Adrenal gland (tissue), 12 donors: ENCODE data around the gene OR8G1. TPM values are rescaled to one million over a fixed set of nuclear protein-coding genes. Genes with fewer than 3 reads are reported as not detected.

ENCODE experiments used
- DNase-seq, 7 donors: peaks; one replicate each; pipeline ENCODE4 v3.0.0-alpha.2; 2019 to 2020
- H3K27ac ChIP-seq, 5 donors: fragments of 200-600 bp; sonication (generic) in 4 of 5; 1 replicate in 3 of 5; 2 replicates in 2 of 5; pipeline versions ENCODE4 v1.5.1 to v1.8.0; 2016 to 2020; ENCODE audit warnings: mild to moderate bottlenecking in 1 of 5
- H3K27me3 ChIP-seq: fragments of 200-600 bp; 2 replicates; pipeline ENCODE4 v1.8.0; 2021
- H3K36me3 ChIP-seq, 2 donors: fragments of 200-600 bp; replicated peaks in 1 of 2; 1 replicate in 1 of 2; 2 replicates in 1 of 2; pipeline versions ENCODE4 v1.5.1 to v1.8.0; 2018 to 2022
- H3K4me1 ChIP-seq, 2 donors: fragments of 200-600 bp; replicated peaks in 1 of 2; 1 replicate in 1 of 2; 2 replicates in 1 of 2; pipeline versions ENCODE4 v1.5.1 to v1.8.0; 2018 to 2021
- H3K4me3 ChIP-seq, 4 donors: fragments of 200-600 bp; sonication (generic) in 3 of 4; one replicate each; pipeline ENCODE4 v1.5.1; 2016 to 2018
- H3K9me3 ChIP-seq, 3 donors: fragments of 200-600 bp; sonication (generic) in 1 of 3; replicated peaks in 1 of 3; 1 replicate in 2 of 3; 2 replicates in 1 of 3; pipeline versions ENCODE4 v1.5.1 to v1.8.0; 2016 to 2021
- CTCF ChIP-seq, 6 experiments: fragments of 450-650 bp in 4 of 6; fragments of 200-600 bp in 2 of 6; sonication (generic) in 1 of 6; IDR thresholded peaks; 1 replicate in 5 of 6; 2 replicates in 1 of 6; pipeline versions ENCODE4 v1.5.1 to v1.8.0; 2016 to 2021; ENCODE audit warnings: antibody characterized with exemption in 6 of 6, mild to moderate bottlenecking in 2 of 6, moderate library complexity in 1 of 6
- POLR2A ChIP-seq, 2 donors: fragments of 450-650 bp; IDR thresholded peaks; one replicate each; pipeline ENCODE4 v1.6.1; 2017; ENCODE audit warnings: antibody characterized with exemption in 2 of 2, mild to moderate bottlenecking in 2 of 2, moderate library complexity in 1 of 2
- WGBS, 4 donors: extraction: QIAGEN DNeasy Blood & Tissue Kit in 2 of 4; methylation state at CpG; one replicate each; pipeline versions ENCODE4 v1.1.5 to v1.1.7; 2013 to 2017; 5-methylcytosine and 5-hydroxymethylcytosine counted together
- intact Hi-C, 2 donors: fragments of 100-400 bp; cut with DNase I; formaldehyde crosslinking; loops; one replicate each; pipeline versions ENCODE4 v1.14.1 to v1.15.0; 2022 to 2023
- polyA plus RNA-seq, 3 donors: library from polyadenylated mRNA; stranded (reverse); fragments of 200-250 nt in 2 of 3; fragments of 350-450 nt in 1 of 3; fragmentation: Illumina TruSeq in 1 of 3; extraction: RNeasy Lipid Tissue Mini Kit (QIAGEN cat#74804) in 1 of 3; gene quantifications; one replicate each; pipeline ENCODE4 v1.2.3, GENCODE V29; 2013 to 2014
- total RNA-seq, 9 donors: library from RNA; depleted of rRNA in 4 of 9; stranded (reverse); fragments of >200 nt in 4 of 9; fragments of 120-200 nt in 1 of 9; fragmentation: NEBNext Ultra II Directional in 1 of 9; extraction: Animal tissue kit (Norgen Biotek cat#: 25700) in 1 of 9; gene quantifications; one replicate each; pipeline versions ENCODE4 v1.1.0 to v1.2.4, GENCODE V29; 2013 to 2023
- donor health status: healthy with polysubstance abuse.
- donor health status: Bipolar disorder and iron deficiency.
- donor health status: DM: yes; HTN: yes; CAD: no.
- donor health status: DM: no; HTN: no; CAD: no.
- donor health status: DM: no; HTN: no; CAD: no.
- donor health status: DM: yes; HTN: yes; CAD: no.

Gene OR8G1
- total and polyA plus RNA-seq, 12 donors = not detected

DNA sequence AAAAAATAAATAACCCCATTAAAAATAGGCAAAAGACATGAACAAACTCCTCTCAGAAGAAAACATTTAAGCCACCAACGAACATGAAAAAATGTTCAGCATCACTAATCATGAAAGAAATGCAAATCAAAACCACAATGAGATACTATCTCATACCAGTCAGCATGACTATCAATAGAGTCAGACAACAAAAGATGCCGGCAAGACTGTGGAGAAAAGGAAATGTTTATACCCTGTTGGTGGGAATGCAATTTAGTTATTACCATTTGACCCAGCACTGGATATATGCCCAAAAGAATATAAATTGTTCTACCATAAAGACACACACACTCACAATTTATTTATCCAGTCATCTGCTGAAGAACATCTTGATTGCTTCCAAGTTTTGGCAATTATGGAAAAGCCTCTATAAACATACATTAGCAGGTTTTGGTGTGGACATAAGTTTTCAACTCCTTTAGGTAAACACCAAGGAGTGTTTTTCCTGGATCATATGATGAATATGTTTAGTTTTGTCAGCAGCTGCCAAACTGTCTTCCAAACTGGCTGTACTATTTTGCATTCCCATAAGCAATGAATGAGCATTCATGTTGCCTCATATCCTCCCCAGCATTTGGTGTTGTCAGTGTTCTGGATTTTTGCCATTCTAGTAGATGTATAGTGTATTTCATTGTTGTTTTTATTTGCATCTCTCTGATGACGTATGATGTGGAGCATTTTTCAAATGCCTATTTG lies 44.9 kb downstream of the OR8G1 start:
- no peak for TF ChIP-seq CTCF (IDR thresholded peaks at IDR 0.05)
- TF ChIP-seq POLR2A (IDR thresholded peaks at IDR 0.05) = no peak
- 60 to 72% (median 63%) methylated on average over 3 of the region's 3 CpGs for WGBS, 4 donors
- no peaks in the 10 kb centered on the region for H3K4me1 ChIP-seq
- DNase-seq = no peak
- H3K36me3 ChIP-seq = no peaks in the 10 kb centered on the region
- intact Hi-C loops = no loop called here
- H3K27ac ChIP-seq = no peak overlapping the region
- peaks cover 0 to 5% (median 0%) of the 10 kb centered on the region in 3 donors for H3K9me3 ChIP-seq
- no peaks in the 10 kb centered on the region for H3K27me3 ChIP-seq
- H3K4me3 ChIP-seq = no peak overlapping the region

DNA sequence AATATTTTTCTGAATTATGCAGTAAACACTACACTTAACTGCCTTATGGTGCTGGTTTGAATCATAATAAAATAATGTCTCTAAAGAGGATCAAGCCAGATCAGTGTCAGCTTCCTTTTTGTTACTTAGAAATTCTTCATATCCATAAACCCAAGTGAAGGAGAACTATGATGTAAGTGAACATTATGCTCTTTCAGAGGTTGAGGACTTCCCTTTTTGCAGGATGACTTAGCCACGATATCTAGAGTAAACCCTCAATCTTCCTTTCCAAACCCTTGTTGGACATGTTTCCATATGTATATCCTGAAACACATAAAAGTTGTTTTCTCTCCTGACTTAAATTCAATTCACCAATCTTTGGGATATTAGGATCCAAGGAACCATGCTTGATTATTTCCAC lies 53.8 kb downstream of the OR8G1 start:
- TF ChIP-seq POLR2A (IDR thresholded peaks at IDR 0.05) = no peak
- TF ChIP-seq CTCF (IDR thresholded peaks at IDR 0.05) = no peak
- Histone ChIP-seq H3K27me3 (no peaks in the 10 kb centered on the region), H3K4me1 (no peaks in the 10 kb centered on the region), H3K27ac (no peak overlapping the region), H3K9me3 (no peaks in the 10 kb centered on the region), H3K4me3 (no peak overlapping the region), H3K36me3 (no peaks in the 10 kb centered on the region)
- no peak for DNase-seq
- WGBS, 4 donors = 49 to 72% (median 57%) methylated on average over 1 of the region's 1 CpG
- intact Hi-C loops = no loop called here

DNA sequence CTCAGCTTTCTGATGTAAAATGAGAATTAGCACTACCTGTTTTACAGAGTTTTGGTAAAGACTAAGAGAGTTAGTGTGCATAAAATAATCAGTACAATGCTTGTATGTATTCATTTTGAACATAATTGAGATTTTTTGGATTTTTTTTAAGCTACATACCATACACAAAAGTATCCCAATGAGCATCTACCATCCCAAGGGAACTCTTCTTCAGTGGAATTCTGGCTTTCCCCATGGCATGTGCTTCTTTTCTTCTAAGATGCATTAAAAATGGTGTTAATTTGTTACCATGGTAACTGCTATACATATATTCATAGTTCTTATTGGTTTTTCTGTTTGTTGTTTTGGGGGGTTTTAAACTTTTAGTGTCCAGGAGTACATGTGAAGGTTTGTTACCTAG lies 55.1 kb downstream of the OR8G1 start:
- H3K4me1 ChIP-seq = no peaks in the 10 kb centered on the region
- no peak overlapping the region for H3K27ac ChIP-seq
- H3K36me3 ChIP-seq = no peaks in the 10 kb centered on the region
- no peak for TF ChIP-seq CTCF (IDR thresholded peaks at IDR 0.05)
- no peak for TF ChIP-seq POLR2A (IDR thresholded peaks at IDR 0.05)
- DNase-seq = no peak
- H3K27me3 ChIP-seq = no peaks in the 10 kb centered on the region
- no peaks in the 10 kb centered on the region for H3K9me3 ChIP-seq
- intact Hi-C loops = no loop called here
- no peak overlapping the region for H3K4me3 ChIP-seq

DNA sequence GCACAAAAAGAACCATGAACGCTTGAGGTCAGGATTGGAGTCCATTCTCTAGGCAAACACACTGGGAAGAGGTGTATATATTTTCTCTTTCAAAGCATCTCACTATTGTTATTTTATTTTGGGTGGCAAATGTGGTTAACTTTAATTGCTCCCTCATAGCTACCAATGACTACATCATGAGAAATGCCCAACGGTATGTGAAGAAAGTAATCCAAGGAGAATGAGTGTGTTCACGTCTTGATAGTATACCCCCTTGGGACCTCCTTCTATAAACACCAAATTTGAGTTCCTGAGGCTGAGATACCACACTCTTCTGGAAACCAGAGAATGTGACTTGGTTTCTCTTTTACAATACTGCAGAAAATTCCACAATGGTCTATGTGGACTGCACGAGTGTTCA lies 57.0 kb downstream of the OR8G1 start:
- Histone ChIP-seq H3K4me3 (no peak overlapping the region), H3K27ac (no peak overlapping the region), H3K4me1 (peaks cover 0 to 8% of the 10 kb centered on the region in 2 donors), H3K9me3 (no peaks in the 10 kb centered on the region), H3K27me3 (no peaks in the 10 kb centered on the region), H3K36me3 (no peaks in the 10 kb centered on the region)
- 68 to 85% (median 78%) methylated on average over 4 of the region's 4 CpGs for WGBS, 4 donors
- intact Hi-C loops = no loop called here
- TF ChIP-seq POLR2A (IDR thresholded peaks at IDR 0.05) (no peak), CTCF (IDR thresholded peaks at IDR 0.05) (no peak)
- no peak for DNase-seq
